ENCODE measurements around the gene NAP1L5.

The NAP1L5 gene

GRCh38 chr4:88660446-88661294, 37.0 kb downstream of the NAP1L5 start:
- peak; percentile 19 for DNase-seq (ENCODE audit: low spot score)

DNA sequence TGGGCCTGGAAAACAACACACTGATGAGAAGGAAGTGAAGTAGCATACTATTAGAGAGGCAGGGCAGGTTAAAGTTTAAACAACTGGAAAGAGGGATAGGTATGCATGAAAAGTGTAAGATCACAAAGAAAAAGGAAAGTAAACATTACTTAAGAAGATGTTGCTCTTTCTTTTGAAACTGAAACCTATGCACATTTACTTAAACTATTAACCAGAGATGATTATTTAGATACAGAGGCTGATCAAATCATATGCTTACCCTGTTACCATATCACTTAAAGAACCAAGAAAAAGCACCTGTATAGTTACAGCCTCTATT, 37.8 kb downstream of the NAP1L5 start:
- DNase-seq (ENCODE audit: low spot score) = no peak

GRCh38 chr4:88659055-88659889, 38.4 kb downstream of the NAP1L5 start:
- DNase-seq (ENCODE audit: low spot score) = peak; percentile 71

GRCh38 chr4:88655226-88655625, 42.4 kb downstream of the NAP1L5 start:
- DNase-seq (ENCODE audit: low spot score) = no peak

GRCh38 chr4:88653371-88653946, 44.2 kb downstream of the NAP1L5 start:
- no peak for DNase-seq (ENCODE audit: low spot score)

GRCh38 chr4:88649716-88650115, 47.9 kb downstream of the NAP1L5 start:
- DNase-seq (ENCODE audit: low spot score) = no peak

DNA sequence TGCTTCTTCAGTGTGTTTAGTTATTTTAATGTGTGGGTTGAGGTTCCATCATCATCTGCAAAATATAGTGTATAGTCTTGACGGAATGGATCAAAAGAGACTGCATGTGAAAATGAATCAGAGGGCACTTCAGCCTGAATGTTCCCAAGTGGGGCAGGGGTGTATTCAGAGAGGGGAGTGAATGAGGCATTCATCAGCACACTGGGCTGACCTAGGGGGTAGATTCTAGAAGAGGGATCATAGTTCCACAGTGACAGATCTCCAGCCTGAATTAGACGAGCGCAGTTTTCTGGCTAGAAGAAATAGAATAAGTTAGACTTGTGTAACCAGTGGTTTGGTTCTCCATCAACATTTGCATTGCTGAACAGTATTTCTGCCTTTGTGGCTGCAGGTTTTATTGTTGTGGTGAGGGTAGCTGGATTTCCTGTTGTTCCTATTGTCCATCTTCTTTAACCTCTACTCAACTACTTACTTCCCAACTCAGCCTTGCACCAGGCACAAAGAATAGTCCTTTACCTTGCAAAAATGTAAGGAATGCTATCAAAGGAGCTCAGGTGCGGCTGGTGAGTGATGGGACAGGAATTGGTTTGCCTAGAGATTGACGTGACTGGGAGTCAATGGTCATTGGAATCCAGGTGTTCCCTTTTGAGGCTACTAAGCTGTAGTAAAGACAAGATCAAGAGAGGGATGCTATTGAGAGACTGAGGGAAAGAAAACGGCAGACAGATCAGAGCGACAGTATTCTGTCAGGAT, 50.9 kb downstream of the NAP1L5 start:
- no peak for DNase-seq (ENCODE audit: low spot score)

DNA sequence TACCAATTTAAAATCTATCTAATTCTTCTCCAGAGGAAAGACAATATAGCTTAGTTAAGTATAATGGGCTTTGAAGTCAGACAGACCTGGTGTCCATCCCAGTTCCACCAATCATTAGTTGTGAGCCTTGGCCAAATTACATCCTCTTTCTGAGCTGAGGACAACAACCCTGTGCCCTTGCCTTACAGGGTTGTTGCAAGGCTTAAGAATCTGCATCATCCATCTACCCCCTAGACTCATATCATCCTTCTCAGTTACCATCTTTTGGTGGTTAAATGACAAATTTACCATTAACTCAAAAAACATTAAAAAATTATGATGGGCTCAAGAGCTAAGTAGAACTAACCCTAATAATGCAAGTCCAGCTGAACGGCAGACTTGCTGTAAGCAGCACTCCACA, 51.6 kb downstream of the NAP1L5 start:
- no peak for DNase-seq (ENCODE audit: low spot score)
